Progenitor cell of endocrine pancreas (in vitro differentiated cells): ENCODE data around the gene COG7. TPM values are rescaled to one million over a fixed set of nuclear protein-coding genes. Genes with fewer than 3 reads are reported as not detected.

ENCODE experiments used
- DNase-seq: peaks from one replicate; pipeline ENCODE4 v3.0.0; 2021; ENCODE audit warnings: low spot score; ENCODE audit not compliant: unreplicated experiment
- H3K27ac Mint-ChIP-seq: 2 replicates; pipeline ENCODE4 v1.8.0; 2021; ENCODE audit warnings: mild to moderate bottlenecking, moderate library complexity, mixed read lengths
- H3K27me3 Mint-ChIP-seq: 2 replicates; pipeline ENCODE4 v1.8.0; 2021; ENCODE audit warnings: mixed read lengths
- H3K36me3 Mint-ChIP-seq: 2 replicates; pipeline ENCODE4 v1.8.0; 2022; ENCODE audit warnings: mixed read lengths; ENCODE audit not compliant: insufficient read depth
- H3K4me1 Mint-ChIP-seq: 2 replicates; pipeline ENCODE4 v1.8.0; 2021; ENCODE audit warnings: low read depth, mixed read lengths
- H3K4me3 Mint-ChIP-seq: 2 replicates; pipeline ENCODE4 v1.8.0; 2021; ENCODE audit warnings: low read depth, mild to moderate bottlenecking, moderate library complexity, mixed read lengths
- H3K9me3 Mint-ChIP-seq: 2 replicates; pipeline ENCODE4 v1.8.0; 2021; ENCODE audit warnings: low read depth, mixed read lengths
- CTCF ChIP-seq: fragments of 200-600 bp; sonication (generic); IDR thresholded peaks from one replicate; pipeline ENCODE4 v1.5.0; 2021; ENCODE audit warnings: antibody characterized with exemption, mild to moderate bottlenecking; ENCODE audit not compliant: unreplicated experiment
- total RNA-seq: library from RNA; stranded (reverse); gene quantifications from 2 replicates; pipeline ENCODE4 v1.2.1, GENCODE V29; 2021

Gene COG7
- total RNA-seq, 1 donor from 2014 or later = 28.3 TPM

- no peaks in the 10 kb centered on the region for H3K9me3 Mint-ChIP-seq
- no peak for DNase-seq
- no peak overlapping the region for H3K27ac Mint-ChIP-seq
- H3K4me3 Mint-ChIP-seq = no peak overlapping the region
- peaks cover 4% of the 10 kb centered on the region for H3K36me3 Mint-ChIP-seq
- TF ChIP-seq CTCF = no peak
- H3K27me3 Mint-ChIP-seq = no peaks in the 10 kb centered on the region
- peaks cover 14% of the 10 kb centered on the region for H3K4me1 Mint-ChIP-seq
Observed at GRCh38 chr16:23499801-23500200, 46.8 kb upstream of the COG7 start.

GRCh38 chr16:23498863-23499262, 45.9 kb upstream of the COG7 start:
- H3K4me3 Mint-ChIP-seq = no peak overlapping the region

GRCh38 chr16:23497543-23497868, 44.5 kb upstream of the COG7 start:
- TF ChIP-seq CTCF = no peak
- DNase-seq = no peak
- no peak overlapping the region for H3K4me3 Mint-ChIP-seq
- H3K27me3 Mint-ChIP-seq = no peaks in the 10 kb centered on the region
- peaks cover 8% of the 10 kb centered on the region for H3K4me1 Mint-ChIP-seq
- H3K36me3 Mint-ChIP-seq = peaks cover 9% of the 10 kb centered on the region
- no peaks in the 10 kb centered on the region for H3K9me3 Mint-ChIP-seq
- peak overlapping the region; percentile 36 for H3K27ac Mint-ChIP-seq

More at GRCh38 chr16:23498863-23499262, 45.9 kb upstream of the COG7 start:
- TF ChIP-seq CTCF = no peak
- DNase-seq = no peak
- H3K27ac Mint-ChIP-seq = no peak overlapping the region
- H3K27me3 Mint-ChIP-seq = no peaks in the 10 kb centered on the region
- no peaks in the 10 kb centered on the region for H3K9me3 Mint-ChIP-seq
- H3K4me1 Mint-ChIP-seq = peaks cover 12% of the 10 kb centered on the region
- peaks cover 5% of the 10 kb centered on the region for H3K36me3 Mint-ChIP-seq

GRCh38 chr16:23496821-23497542, 44.0 kb upstream of the COG7 start:
- DNase-seq = no peak
- peaks cover 12% of the 10 kb centered on the region for H3K36me3 Mint-ChIP-seq
- H3K4me3 Mint-ChIP-seq = no peak overlapping the region
- no peaks in the 10 kb centered on the region for H3K9me3 Mint-ChIP-seq
- H3K4me1 Mint-ChIP-seq = peaks cover 8% of the 10 kb centered on the region
- no peaks in the 10 kb centered on the region for H3K27me3 Mint-ChIP-seq
- no peak for TF ChIP-seq CTCF
- H3K27ac Mint-ChIP-seq = peak overlapping the region; percentile 36

GRCh38 chr16:23495671-23496070, 42.7 kb upstream of the COG7 start:
- Mint-ChIP-seq H3K4me3 (no peak overlapping the region), H3K4me1 (peaks cover 8% of the 10 kb centered on the region), H3K36me3 (peaks cover 16% of the 10 kb centered on the region), H3K9me3 (no peaks in the 10 kb centered on the region), H3K27me3 (no peaks in the 10 kb centered on the region), H3K27ac (peak overlapping the region; percentile 45)
- DNase-seq = no peak
- no peak for TF ChIP-seq CTCF
